Calu3 (cell line): ENCODE measurements around the gene U2AF1L4. TPM values are rescaled to one million over a fixed set of nuclear protein-coding genes. Genes with fewer than 3 reads are reported as not detected.
A peak's percentile ranks its signal among the peaks of the same experiment; 100 is the strongest.

Source experiments
- BruUV-seq: library from RNA; stranded (reverse); fragments of 400-500 nt; replicated peaks from 2 replicates; lab custom pipeline; 2021; lab: Mats Ljungman, UMichigan
- CTCF ChIA-PET: fragments of 300-600 bp; sonication (Branson Sonifier 250); formaldehyde crosslinking; loops from one replicate; lab custom pipeline; 2022; ENCODE audit warnings: antibody characterized with exemption; lab: Charles Lee
- DNase-seq: peaks from one replicate; pipeline ENCODE4 v3.0.0; 2022
- H3K27ac Mint-ChIP-seq: one replicate; pipeline ENCODE4 v1.8.0; 2022; ENCODE audit warnings: mixed read lengths; ENCODE audit not compliant: unreplicated experiment
- H3K27me3 Mint-ChIP-seq: one replicate; pipeline ENCODE4 v1.8.0; 2022; ENCODE audit warnings: mixed read lengths; ENCODE audit not compliant: unreplicated experiment
- H3K36me3 Mint-ChIP-seq: one replicate; pipeline ENCODE4 v1.8.0; 2022; ENCODE audit warnings: mild to moderate bottlenecking, moderate library complexity, mixed read lengths; ENCODE audit not compliant: insufficient read depth, unreplicated experiment
- H3K4me1 Mint-ChIP-seq: one replicate; pipeline ENCODE4 v1.8.0; 2022; ENCODE audit warnings: mild to moderate bottlenecking, low read depth, mixed read lengths; ENCODE audit not compliant: unreplicated experiment
- H3K4me3 Mint-ChIP-seq: one replicate; pipeline ENCODE4 v1.8.0; 2022; ENCODE audit warnings: mild to moderate bottlenecking, low read depth, moderate library complexity, mixed read lengths; ENCODE audit not compliant: unreplicated experiment
- H3K9me3 Mint-ChIP-seq: one replicate; pipeline ENCODE4 v1.8.0; 2022; ENCODE audit warnings: low read depth, mixed read lengths; ENCODE audit not compliant: unreplicated experiment
- intact Hi-C: fragments of 100-400 bp; cut with micrococcal nuclease; formaldehyde crosslinking; loops from one replicate; pipeline ENCODE4 v1.10.0; 2022; ENCODE audit not compliant: unreplicated experiment
- total RNA-seq: library from RNA; stranded (reverse); gene quantifications from 2 replicates; pipeline ENCODE4 v1.2.3, GENCODE V29; 2022
- TF ChIP-seq, protein P1 (sequence below): fragments of 200-600 bp; IDR thresholded peaks from one replicate; pipeline ENCODE4 v1.8.0; 2022; ENCODE audit warnings: antibody characterized with exemption; ENCODE audit not compliant: unreplicated experiment

Gene U2AF1L4
- total RNA-seq, 1 experiment from 2014 or later, result 16.2 TPM

DNA sequence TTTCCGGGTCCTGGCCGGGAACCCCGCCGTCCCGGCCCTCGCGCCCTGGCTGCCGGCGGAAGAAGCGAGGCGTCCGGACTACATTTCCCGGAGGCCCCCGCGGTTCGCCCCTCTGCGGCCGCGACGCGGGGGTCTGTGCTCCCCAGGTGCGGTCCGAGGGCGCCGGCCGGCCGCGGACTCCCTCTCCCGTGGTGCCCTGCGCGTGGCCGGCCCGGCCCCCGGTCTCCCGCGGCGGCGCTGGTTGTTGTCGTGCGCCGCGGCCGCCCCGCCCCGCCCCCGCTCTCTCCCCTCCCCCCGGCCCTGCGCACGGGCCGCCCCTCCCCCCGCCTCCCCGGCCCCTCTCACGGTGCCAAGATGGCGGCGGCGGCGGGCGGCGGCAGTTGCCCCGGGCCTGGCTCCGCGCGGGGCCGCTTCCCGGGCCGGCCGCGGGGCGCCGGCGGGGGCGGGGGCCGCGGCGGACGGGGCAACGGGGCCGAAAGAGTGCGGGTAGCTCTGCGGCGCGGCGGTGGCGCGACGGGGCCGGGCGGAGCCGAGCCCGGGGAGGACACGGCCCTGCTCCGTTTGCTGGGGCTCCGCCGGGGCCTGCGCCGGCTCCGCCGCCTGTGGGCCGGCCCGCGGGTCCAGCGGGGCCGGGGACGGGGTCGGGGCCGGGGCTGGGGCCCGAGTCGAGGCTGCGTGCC, 27.4 kb downstream of the U2AF1L4 start, which contains the start of gene KMT2B:
TSS of gene KMT2B (plus strand) at position 339 of the 680 bp plus-strand sequence. CDS start at position 355, 16 bp downstream.
- BruUV-seq, result no TSS peak
- H3K9me3 Mint-ChIP-seq, result no peaks in the 10 kb centered on the region
- peak within 1 kb of the TSS; percentile 77 for H3K4me3 Mint-ChIP-seq
- DNase-seq, result peak; percentile 99
- H3K27me3 Mint-ChIP-seq, result peaks cover 20% of the 10 kb centered on the region
- H3K4me1 Mint-ChIP-seq, result peaks cover 30% of the 10 kb centered on the region
- H3K36me3 Mint-ChIP-seq, result peaks cover 68% of the 10 kb centered on the region
- TF ChIP-seq, protein P1, sequence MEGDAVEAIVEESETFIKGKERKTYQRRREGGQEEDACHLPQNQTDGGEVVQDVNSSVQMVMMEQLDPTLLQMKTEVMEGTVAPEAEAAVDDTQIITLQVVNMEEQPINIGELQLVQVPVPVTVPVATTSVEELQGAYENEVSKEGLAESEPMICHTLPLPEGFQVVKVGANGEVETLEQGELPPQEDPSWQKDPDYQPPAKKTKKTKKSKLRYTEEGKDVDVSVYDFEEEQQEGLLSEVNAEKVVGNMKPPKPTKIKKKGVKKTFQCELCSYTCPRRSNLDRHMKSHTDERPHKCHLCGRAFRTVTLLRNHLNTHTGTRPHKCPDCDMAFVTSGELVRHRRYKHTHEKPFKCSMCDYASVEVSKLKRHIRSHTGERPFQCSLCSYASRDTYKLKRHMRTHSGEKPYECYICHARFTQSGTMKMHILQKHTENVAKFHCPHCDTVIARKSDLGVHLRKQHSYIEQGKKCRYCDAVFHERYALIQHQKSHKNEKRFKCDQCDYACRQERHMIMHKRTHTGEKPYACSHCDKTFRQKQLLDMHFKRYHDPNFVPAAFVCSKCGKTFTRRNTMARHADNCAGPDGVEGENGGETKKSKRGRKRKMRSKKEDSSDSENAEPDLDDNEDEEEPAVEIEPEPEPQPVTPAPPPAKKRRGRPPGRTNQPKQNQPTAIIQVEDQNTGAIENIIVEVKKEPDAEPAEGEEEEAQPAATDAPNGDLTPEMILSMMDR, result no peak
- CTCF ChIA-PET, result interaction anchor here (0.8 to 1.4 kb wide), 6 partner anchors 9 to 296 kb away, joined by 3 to 5 read pairs (median 4); partner anchors contain the start of gene ALKBH6
- intact Hi-C loops, result loop anchor here (1.0 to 2.0 kb wide), 3 partner anchors 24 to 163 kb away; no protein-coding TSS in a partner anchor
- peak within 1 kb of the TSS; percentile 47 for H3K27ac Mint-ChIP-seq

DNA sequence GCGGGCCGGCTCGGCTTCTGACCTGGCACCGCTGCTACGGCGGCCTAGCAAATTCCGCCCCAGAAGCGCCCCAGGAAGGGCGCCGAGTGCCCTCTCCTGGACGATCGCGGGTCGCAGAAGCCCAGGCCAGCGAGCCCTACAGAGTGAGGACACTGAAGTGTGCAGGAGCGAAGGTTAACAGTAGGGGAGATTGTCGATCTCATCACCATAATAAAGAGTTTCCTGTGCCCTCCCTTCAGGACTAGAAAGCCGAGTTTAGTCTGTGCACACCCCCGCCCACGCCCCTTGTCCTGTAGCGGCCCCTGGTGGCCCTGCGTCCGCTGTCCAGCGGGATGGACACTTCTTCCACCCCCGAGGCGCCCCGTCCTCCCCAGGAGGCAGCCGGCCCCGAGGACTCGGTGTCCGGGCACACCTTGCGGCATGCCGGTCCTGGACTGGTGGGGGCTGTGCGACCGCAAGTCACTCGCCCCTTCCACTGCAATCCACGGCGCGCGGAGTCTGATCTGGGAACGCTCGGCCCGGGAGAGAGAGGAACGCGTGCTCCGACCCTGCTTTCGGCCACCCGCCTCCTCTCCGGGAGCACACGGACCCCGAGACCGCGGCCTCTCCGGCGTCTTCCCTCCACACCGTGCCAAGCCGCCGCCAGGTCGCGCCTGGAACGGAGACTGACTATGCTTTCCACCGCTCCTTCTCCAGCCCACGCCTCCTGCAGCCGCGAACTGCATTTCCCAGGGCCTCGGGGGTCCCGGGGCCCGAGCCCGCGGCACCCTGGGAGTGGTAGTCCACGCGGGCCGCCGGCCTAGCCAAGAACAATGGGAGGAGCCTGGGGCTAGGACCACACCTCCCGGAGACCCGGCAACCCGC, 28.2 kb downstream of the U2AF1L4 start:
- peaks cover 30% of the 10 kb centered on the region for H3K4me1 Mint-ChIP-seq
- intact Hi-C loops, result loop anchor here (1.0 to 2.0 kb wide), 3 partner anchors 23 to 162 kb away; no protein-coding TSS in a partner anchor
- peaks cover 60% of the 10 kb centered on the region for H3K36me3 Mint-ChIP-seq
- DNase-seq, result peak; percentile 96
- CTCF ChIA-PET, result interaction anchor here (1.0 kb wide), 1 partner anchor 25 kb away, joined by 4 read pairs; no protein-coding TSS in a partner anchor
- no peaks in the 10 kb centered on the region for H3K9me3 Mint-ChIP-seq
- peak overlapping the region; percentile 45 for H3K27ac Mint-ChIP-seq
- no TSS peak for BruUV-seq
- TF ChIP-seq, protein P1, result peak; percentile 97
- H3K4me3 Mint-ChIP-seq, result peak overlapping the region; percentile 77
- H3K27me3 Mint-ChIP-seq, result peaks cover 25% of the 10 kb centered on the region

DNA sequence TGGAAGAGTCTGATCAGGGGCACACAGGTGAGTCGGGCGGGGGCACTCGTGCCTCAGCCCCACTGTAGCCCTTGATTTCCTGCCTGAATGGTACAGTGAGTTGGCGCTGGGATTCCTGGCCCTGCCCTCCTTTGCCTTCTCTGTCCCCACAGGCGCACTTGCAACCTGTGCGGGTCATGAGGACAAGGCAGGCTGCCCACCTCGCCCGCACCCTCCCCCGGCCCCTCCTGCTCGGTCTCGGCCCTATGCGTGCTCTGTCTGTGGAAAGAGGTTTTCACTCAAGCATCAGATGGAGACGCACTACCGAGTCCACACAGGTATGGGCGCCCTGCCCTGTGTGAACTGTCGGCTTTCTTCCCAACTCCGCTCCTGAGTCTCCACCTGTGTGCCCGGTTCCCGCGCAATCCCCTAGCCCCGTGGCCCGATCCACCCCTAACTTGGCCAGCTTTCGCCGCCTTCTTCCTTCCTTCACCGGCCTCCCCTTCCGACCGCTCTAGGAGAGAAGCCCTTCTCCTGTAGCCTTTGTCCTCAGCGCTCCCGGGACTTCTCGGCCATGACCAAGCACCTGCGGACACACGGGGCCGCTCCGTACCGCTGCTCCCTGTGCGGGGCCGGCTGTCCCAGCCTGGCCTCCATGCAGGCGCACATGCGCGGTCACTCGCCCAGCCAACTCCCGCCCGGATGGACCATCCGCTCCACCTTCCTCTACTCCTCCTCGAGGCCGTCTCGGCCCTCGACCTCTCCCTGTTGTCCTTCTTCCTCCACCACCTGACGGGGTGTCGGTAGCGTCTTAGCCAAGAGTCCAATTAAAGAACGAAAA, 29.0 kb downstream of the U2AF1L4 start:
- H3K9me3 Mint-ChIP-seq, result no peaks in the 10 kb centered on the region
- peaks cover 33% of the 10 kb centered on the region for H3K27me3 Mint-ChIP-seq
- TSS peak; percentile 13 for BruUV-seq
- H3K36me3 Mint-ChIP-seq, result peaks cover 52% of the 10 kb centered on the region
- TF ChIP-seq, protein P1, result no peak
- peak; percentile 71 for DNase-seq
- intact Hi-C loops, result loop anchor here (2.0 kb wide), 1 partner anchor 161 kb away; no protein-coding TSS in a partner anchor
- peak overlapping the region; percentile 45 for H3K27ac Mint-ChIP-seq
- peak overlapping the region; percentile 77 for H3K4me3 Mint-ChIP-seq
- CTCF ChIA-PET, result interaction anchor here (0.9 to 1.3 kb wide), 3 partner anchors 14 to 167 kb away, joined by 3 to 5 read pairs (median 4); no protein-coding TSS in a partner anchor
- H3K4me1 Mint-ChIP-seq, result peaks cover 30% of the 10 kb centered on the region
